Fibroblast of pulmonary artery (primary cell): Measurements from ENCODE around the gene SCN7A.

Source experiments
- DNase-seq: peaks from one replicate; pipeline ENCODE4 v3.0.0-alpha.2; 2010; ENCODE audit warnings: low read depth
- H3K4me3 ChIP-seq: replicated peaks from 2 replicates; pipeline ENCODE4 v1.5.1; 2011; ENCODE audit warnings: low read depth, mild to moderate bottlenecking, control low read depth, low read length, moderate library complexity
- CTCF ChIP-seq: IDR thresholded peaks from 2 replicates; pipeline ENCODE4 v1.5.1; 2011; ENCODE audit warnings: mild to moderate bottlenecking, control low read depth, low read length, inconsistent platforms; ENCODE audit errors: missing control alignments

The SCN7A gene

GRCh38 chr2:166454006-166454595, 39.9 kb downstream of the SCN7A start:
- no peak for TF ChIP-seq CTCF
- no peak for DNase-seq
- H3K4me3 ChIP-seq, result no peak overlapping the region

GRCh38 chr2:166451468-166451867, 42.6 kb downstream of the SCN7A start:
- no peak for TF ChIP-seq CTCF
- DNase-seq, result no peak
- H3K4me3 ChIP-seq, result no peak overlapping the region

- TF ChIP-seq CTCF, result no peak
- no peak for DNase-seq
- H3K4me3 ChIP-seq, result no peak overlapping the region
These were observed 44.6 kb downstream of the SCN7A start for GRCh38 chr2:166449439-166449838.

- DNase-seq, result no peak
- H3K4me3 ChIP-seq, result no peak overlapping the region
- no peak for TF ChIP-seq CTCF
These were observed 45.9 kb downstream of the SCN7A start for GRCh38 chr2:166448106-166448505.

GRCh38 chr2:166444306-166444705, 49.7 kb downstream of the SCN7A start:
- H3K4me3 ChIP-seq, result no peak overlapping the region
- DNase-seq, result no peak
- TF ChIP-seq CTCF, result no peak

- no peak overlapping the region for H3K4me3 ChIP-seq
- no peak for TF ChIP-seq CTCF
- DNase-seq, result no peak
These were observed 53.7 kb downstream of the SCN7A start for GRCh38 chr2:166440313-166440712.

- TF ChIP-seq CTCF, result no peak
- no peak for DNase-seq
- H3K4me3 ChIP-seq, result no peak overlapping the region
These were observed 55.0 kb downstream of the SCN7A start for GRCh38 chr2:166439078-166439477.
